OCI-LY1 (cell line): ENCODE results near the gene TAF11L6.
"Not testable (repeated sequence)": the region's sequence is repeated elsewhere in the genome, so short reads cannot be mapped to it uniquely, and the experiment has no call there.

Source experiments
- EZH2 ChIP-seq: fragments of 200-600 bp; sonication (generic), shearing (Covaris generic); IDR thresholded peaks from 2 replicates; pipeline ENCODE4 v1.8.0; 2017; ENCODE audit warnings: borderline replicate concordance, mixed run types, mild to moderate bottlenecking, antibody characterized with exemption, low read length, moderate library complexity, mixed read lengths
- TF ChIP-seq, protein P1 (sequence below): fragments of 200-600 bp; sonication (generic), shearing (Covaris generic); IDR thresholded peaks from 2 replicates; pipeline ENCODE4 v1.5.1; 2017; ENCODE audit warnings: mild to moderate bottlenecking, antibody characterized with exemption, low read length, moderate library complexity, mixed read lengths

DNA sequence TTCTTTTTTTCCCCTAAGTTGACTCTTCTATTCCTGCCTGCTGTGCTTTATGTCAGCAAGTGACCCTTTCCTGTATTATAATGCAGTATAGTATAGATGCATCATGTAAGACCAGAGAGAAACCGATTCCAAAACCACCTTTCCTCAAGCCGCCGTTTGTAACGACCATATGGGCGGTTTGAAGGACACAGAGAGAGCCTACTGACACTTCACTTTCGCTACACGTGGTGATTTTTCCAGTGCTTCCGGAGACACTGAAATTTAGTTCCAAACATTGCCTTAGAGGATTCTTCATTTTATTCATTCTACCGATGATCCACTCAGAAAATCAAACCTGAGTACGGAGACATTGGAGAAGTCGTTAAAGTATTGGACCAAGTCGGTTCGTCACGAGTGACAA, 9.0 kb upstream of the TAF11L6 start:
- TF ChIP-seq, protein P1, sequence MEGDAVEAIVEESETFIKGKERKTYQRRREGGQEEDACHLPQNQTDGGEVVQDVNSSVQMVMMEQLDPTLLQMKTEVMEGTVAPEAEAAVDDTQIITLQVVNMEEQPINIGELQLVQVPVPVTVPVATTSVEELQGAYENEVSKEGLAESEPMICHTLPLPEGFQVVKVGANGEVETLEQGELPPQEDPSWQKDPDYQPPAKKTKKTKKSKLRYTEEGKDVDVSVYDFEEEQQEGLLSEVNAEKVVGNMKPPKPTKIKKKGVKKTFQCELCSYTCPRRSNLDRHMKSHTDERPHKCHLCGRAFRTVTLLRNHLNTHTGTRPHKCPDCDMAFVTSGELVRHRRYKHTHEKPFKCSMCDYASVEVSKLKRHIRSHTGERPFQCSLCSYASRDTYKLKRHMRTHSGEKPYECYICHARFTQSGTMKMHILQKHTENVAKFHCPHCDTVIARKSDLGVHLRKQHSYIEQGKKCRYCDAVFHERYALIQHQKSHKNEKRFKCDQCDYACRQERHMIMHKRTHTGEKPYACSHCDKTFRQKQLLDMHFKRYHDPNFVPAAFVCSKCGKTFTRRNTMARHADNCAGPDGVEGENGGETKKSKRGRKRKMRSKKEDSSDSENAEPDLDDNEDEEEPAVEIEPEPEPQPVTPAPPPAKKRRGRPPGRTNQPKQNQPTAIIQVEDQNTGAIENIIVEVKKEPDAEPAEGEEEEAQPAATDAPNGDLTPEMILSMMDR: not testable (repeated sequence)
- TF ChIP-seq EZH2: not testable (repeated sequence)
